HG03558 (cell line): Measurements from ENCODE around the gene RALGAPA1.
"Not testable (repeated sequence)": the region's sequence is repeated elsewhere in the genome, so short reads cannot be mapped to it uniquely, and the experiment has no call there.

Source experiments
- ATAC-seq: cut with Tn5 transposase; IDR thresholded peaks from one replicate; pipeline ENCODE4 v1.9.1; 2021; ENCODE audit warnings: moderate number of reproducible peaks; ENCODE audit not compliant: unreplicated experiment; ENCODE audit errors: extremely low read depth

Gene RALGAPA1

GRCh38 chr14:35808638-35809563 is at the start of gene RALGAPA1:
Gene RALGAPA1 (minus strand): TSS chr14:35809295. CDS start chr14:35808835, 460 bp downstream.
- ATAC-seq = peak; percentile 93

GRCh38 chr14:35858521-35859209 is 49.6 kb upstream of the RALGAPA1 start:
- no peak for ATAC-seq

- peak; percentile 97 for ATAC-seq
Observed at GRCh38 chr14:35855876-35856481, 46.9 kb upstream of the RALGAPA1 start.

GRCh38 chr14:35854696-35855270 is 45.7 kb upstream of the RALGAPA1 start:
- no peak for ATAC-seq

- ATAC-seq = no peak
Observed at GRCh38 chr14:35853225-35853624, 44.1 kb upstream of the RALGAPA1 start.

GRCh38 chr14:35851823-35852222 is 42.7 kb upstream of the RALGAPA1 start:
- no peak for ATAC-seq

GRCh38 chr14:35849122-35849521 is 40.0 kb upstream of the RALGAPA1 start:
- no peak for ATAC-seq

GRCh38 chr14:35847636-35848035 is 38.5 kb upstream of the RALGAPA1 start:
- no peak for ATAC-seq

GRCh38 chr14:35844494-35844893 is 35.4 kb upstream of the RALGAPA1 start:
- ATAC-seq = no peak

- not testable (repeated sequence) for ATAC-seq
Observed at GRCh38 chr14:35842245-35842644, 33.1 kb upstream of the RALGAPA1 start.

GRCh38 chr14:35841704-35842103 is 32.6 kb upstream of the RALGAPA1 start:
- ATAC-seq = not testable (repeated sequence)

GRCh38 chr14:35835208-35835982 is 26.3 kb upstream of the RALGAPA1 start:
- no peak for ATAC-seq

- ATAC-seq = no peak
Observed at GRCh38 chr14:35829449-35829848, 20.4 kb upstream of the RALGAPA1 start.

GRCh38 chr14:35827678-35828472 is 18.8 kb upstream of the RALGAPA1 start:
- ATAC-seq = no peak

GRCh38 chr14:35826952-35827416 is 17.9 kb upstream of the RALGAPA1 start:
- ATAC-seq = no peak

GRCh38 chr14:35826218-35826951 is 17.3 kb upstream of the RALGAPA1 start, which contains the start of gene BRMS1L:
Gene BRMS1L (plus strand): TSS chr14:35826338. CDS start chr14:35826517, 179 bp downstream.
- peak; percentile 95 for ATAC-seq

- ATAC-seq = no peak
Observed at GRCh38 chr14:35825968-35826217, 16.8 kb upstream of the RALGAPA1 start.

- ATAC-seq = not testable (repeated sequence)
Observed at GRCh38 chr14:35824446-35825165, 15.5 kb upstream of the RALGAPA1 start.
